Subcutaneous abdominal adipose tissue (tissue), 5 donors: ENCODE data around the gene SLC1A2.

Experiments used
- H3K27ac ChIP-seq: one replicate; pipeline ENCODE4 v1.7.0; 2013; ENCODE audit warnings: low read depth, mild to moderate bottlenecking, inconsistent platforms, low read length, moderate library complexity
- H3K27me3 ChIP-seq, 5 donors: one replicate each; pipeline ENCODE4 v1.7.0; 2013; ENCODE audit warnings: low read length in 5 of 5, inconsistent platforms in 1 of 5; ENCODE audit not compliant: control insufficient read depth in 5 of 5, insufficient read depth in 4 of 5
- H3K36me3 ChIP-seq, 5 donors: one replicate each; pipeline ENCODE4 v1.7.0; 2013; ENCODE audit warnings: low read length in 5 of 5; ENCODE audit not compliant: control insufficient read depth in 5 of 5, insufficient read depth in 5 of 5
- H3K4me1 ChIP-seq, 5 donors: one replicate each; pipeline ENCODE4 v1.7.0; 2013; ENCODE audit warnings: low read length in 5 of 5, mild to moderate bottlenecking in 3 of 5, moderate library complexity in 1 of 5; ENCODE audit not compliant: control insufficient read depth in 5 of 5, insufficient read depth in 5 of 5
- H3K4me3 ChIP-seq, 5 donors: one replicate each; pipeline ENCODE4 v1.7.0; 2013; ENCODE audit warnings: low read length in 5 of 5, low read depth in 1 of 5
- H3K9ac ChIP-seq, 5 donors: one replicate each; pipeline ENCODE4 v1.7.0; 2013; ENCODE audit warnings: low read length in 5 of 5, mild to moderate bottlenecking in 4 of 5, moderate library complexity in 3 of 5
- H3K9me3 ChIP-seq, 5 donors: one replicate each; pipeline ENCODE4 v1.7.0; 2013; ENCODE audit warnings: low read length in 5 of 5; ENCODE audit not compliant: control insufficient read depth in 5 of 5
- donor health status: healthy.
- donor health status: healthy.
- donor health status: healthy.
- donor health status: healthy.
- donor health status: healthy.

Gene SLC1A2

GRCh38 chr11:35318977-35319925 lies 100.1 kb downstream of the SLC1A2 start:
- Histone ChIP-seq H3K27me3 (no peaks in the 10 kb centered on the region), H3K4me1 (peaks cover 0 to 35% (median 9%) of the 10 kb centered on the region in 5 donors), H3K9me3 (no peaks in the 10 kb centered on the region), H3K4me3 (no peak overlapping the region), H3K9ac (no peak overlapping the region), H3K36me3 (no peaks in the 10 kb centered on the region), H3K27ac (no peak overlapping the region)

DNA sequence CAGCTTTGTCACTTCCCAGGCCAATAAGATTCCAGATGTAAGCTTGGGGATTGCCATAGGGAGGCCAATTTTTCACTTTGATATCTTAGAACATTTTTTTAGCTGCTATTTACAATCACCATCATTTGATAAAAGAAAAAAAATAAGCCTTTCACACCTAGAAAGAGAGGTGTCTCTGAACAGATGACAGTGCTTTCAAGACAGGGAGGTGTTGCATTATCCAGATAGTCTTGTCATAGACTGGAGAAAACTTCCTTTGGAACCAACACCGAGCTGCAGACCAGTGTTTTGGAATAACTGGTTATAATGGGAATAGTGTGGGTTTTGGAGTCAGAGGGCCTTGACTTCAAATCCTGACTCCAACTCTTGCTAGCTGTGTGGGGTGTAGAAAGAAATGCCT lies 101.0 kb downstream of the SLC1A2 start:
- peaks cover 0 to 34% (median 13%) of the 10 kb centered on the region in 5 donors for H3K4me1 ChIP-seq
- no peak overlapping the region for H3K9ac ChIP-seq
- H3K27me3 ChIP-seq: no peaks in the 10 kb centered on the region
- no peaks in the 10 kb centered on the region for H3K9me3 ChIP-seq
- H3K4me3 ChIP-seq: no peak overlapping the region
- H3K36me3 ChIP-seq: no peaks in the 10 kb centered on the region
- H3K27ac ChIP-seq: no peak overlapping the region

DNA sequence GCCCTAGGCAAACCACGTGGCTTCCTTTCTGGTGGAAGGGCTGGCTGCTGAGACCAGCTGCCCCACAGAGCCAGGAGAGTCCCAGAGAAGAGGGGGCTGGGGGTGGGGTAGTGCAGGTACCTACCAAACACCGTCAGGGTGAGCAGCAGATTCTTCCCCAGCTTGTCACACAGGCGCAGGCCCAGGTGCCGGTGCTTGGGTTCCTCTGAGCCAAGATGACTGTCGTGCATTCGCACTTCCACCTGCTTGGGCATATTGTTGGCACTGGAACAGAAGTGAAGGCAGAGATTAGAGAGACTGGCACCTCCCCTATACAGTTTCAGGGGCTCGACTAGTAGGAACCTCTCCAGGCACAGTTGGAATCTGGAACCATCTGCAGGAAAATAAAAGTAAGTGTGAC lies 102.1 kb downstream of the SLC1A2 start:
- Histone ChIP-seq H3K4me3 (no peak overlapping the region), H3K27me3 (no peaks in the 10 kb centered on the region), H3K27ac (no peak overlapping the region), H3K9me3 (no peaks in the 10 kb centered on the region), H3K36me3 (no peaks in the 10 kb centered on the region), H3K9ac (no peak overlapping the region), H3K4me1 (peaks cover 0 to 23% (median 4%) of the 10 kb centered on the region in 5 donors)

GRCh38 chr11:35316161-35316560 lies 103.2 kb downstream of the SLC1A2 start:
- no peak overlapping the region for H3K9ac ChIP-seq
- no peak overlapping the region for H3K4me3 ChIP-seq
- H3K36me3 ChIP-seq: no peaks in the 10 kb centered on the region
- H3K9me3 ChIP-seq: no peaks in the 10 kb centered on the region
- no peak overlapping the region for H3K27ac ChIP-seq
- peaks cover 0 to 14% (median 4%) of the 10 kb centered on the region in 5 donors for H3K4me1 ChIP-seq
- H3K27me3 ChIP-seq: no peaks in the 10 kb centered on the region

GRCh38 chr11:35313760-35314153 lies 105.6 kb downstream of the SLC1A2 start:
- H3K27ac ChIP-seq: no peak overlapping the region
- no peaks in the 10 kb centered on the region for H3K9me3 ChIP-seq

DNA sequence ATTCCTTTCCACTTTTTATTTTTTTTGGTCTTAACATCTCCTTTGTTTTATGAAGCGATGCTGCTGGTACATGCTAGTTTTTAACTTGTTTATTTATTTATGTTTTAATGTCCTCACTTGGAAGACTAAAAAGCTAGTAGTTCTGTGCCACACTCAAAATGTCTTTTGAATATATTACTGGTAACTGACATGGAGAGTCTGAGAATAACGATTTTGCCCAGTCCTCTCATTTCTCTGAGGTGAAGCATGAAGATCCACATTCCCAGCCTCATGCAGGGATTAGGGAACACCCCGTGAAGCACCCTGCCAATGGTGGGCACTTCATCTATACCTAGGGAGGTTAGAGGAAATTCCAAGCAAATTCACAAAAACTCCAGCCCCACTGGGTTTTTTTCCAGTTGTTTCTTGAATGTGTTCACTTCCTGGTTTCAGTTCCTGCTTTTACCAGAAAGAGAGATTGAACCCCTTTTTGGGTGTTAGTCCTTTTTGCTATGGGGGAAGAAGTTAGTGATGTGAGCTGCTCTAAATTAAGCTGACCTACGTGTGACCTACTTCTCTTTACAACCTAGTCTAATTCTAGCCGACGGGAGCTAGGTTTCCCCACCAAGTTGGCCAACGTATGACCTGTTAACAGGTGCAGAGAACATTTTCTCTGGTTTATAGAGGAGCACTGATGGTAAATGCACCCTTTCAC lies 106.1 kb downstream of the SLC1A2 start:
- H3K4me3 ChIP-seq: no peak overlapping the region
- H3K4me1 ChIP-seq: peaks cover 0 to 4% (median 0%) of the 10 kb centered on the region in 5 donors
- H3K9me3 ChIP-seq: no peaks in the 10 kb centered on the region
- H3K9ac ChIP-seq: no peak overlapping the region
- no peaks in the 10 kb centered on the region for H3K27me3 ChIP-seq
- no peak overlapping the region for H3K27ac ChIP-seq
- H3K36me3 ChIP-seq: no peaks in the 10 kb centered on the region

More at GRCh38 chr11:35313760-35314153, 105.6 kb downstream of the SLC1A2 start:
- no peaks in the 10 kb centered on the region for H3K36me3 ChIP-seq
- H3K9ac ChIP-seq: no peak overlapping the region
- H3K27me3 ChIP-seq: no peaks in the 10 kb centered on the region
- H3K4me3 ChIP-seq: no peak overlapping the region
- H3K4me1 ChIP-seq: peaks cover 0 to 4% (median 2%) of the 10 kb centered on the region in 5 donors

DNA sequence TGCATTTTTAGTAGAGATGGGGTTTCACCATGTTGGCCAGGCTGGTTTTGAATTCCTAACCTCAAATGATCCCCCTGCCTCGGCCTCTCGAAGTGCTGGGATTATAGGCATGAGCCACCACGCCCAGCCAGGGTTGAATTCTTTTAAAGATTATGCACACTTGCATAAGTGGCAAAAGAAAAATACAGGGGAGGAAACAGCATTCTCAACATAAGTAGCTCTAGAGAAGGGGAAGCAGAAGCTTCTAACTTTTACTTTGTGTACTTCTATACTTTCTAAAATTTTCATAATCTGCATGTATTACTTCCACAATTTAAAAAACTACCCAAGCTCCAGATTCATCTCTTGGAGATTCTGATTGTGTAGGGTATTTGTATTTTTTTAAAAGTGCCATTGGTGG lies 108.0 kb downstream of the SLC1A2 start:
- Histone ChIP-seq H3K4me3 (no peak overlapping the region), H3K9ac (no peak overlapping the region), H3K27ac (no peak overlapping the region), H3K4me1 (peaks cover 0 to 4% (median 0%) of the 10 kb centered on the region in 5 donors), H3K36me3 (no peaks in the 10 kb centered on the region), H3K9me3 (no peaks in the 10 kb centered on the region), H3K27me3 (no peaks in the 10 kb centered on the region)

- Histone ChIP-seq H3K4me1 (peaks cover 0 to 22% (median 6%) of the 10 kb centered on the region in 5 donors), H3K36me3 (no peaks in the 10 kb centered on the region), H3K4me3 (no peak overlapping the region), H3K27ac (no peak overlapping the region), H3K27me3 (no peaks in the 10 kb centered on the region), H3K9me3 (no peaks in the 10 kb centered on the region), H3K9ac (no peak overlapping the region)
Measured at GRCh38 chr11:35308157-35308556, 111.2 kb downstream of the SLC1A2 start.

DNA sequence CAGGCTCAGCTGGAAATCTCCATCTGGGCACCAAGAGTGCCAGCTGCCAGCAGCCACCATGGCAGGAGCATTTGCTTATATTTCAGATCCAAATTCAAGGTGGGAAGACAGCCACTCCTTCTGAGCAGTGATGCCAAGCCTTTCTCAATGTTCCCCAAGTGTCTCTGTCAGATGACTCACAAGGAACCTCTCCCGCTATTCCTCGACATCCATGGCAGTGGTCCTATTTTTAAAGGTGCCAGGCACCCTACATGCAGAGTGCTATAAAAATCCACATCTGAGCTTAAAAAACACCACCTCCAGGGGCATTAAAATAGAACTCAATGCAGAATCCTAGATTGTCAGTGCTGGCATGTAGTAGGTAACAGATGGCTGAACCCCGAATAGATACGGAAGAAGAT lies 112.1 kb downstream of the SLC1A2 start:
- Histone ChIP-seq H3K27ac (no peak overlapping the region), H3K9ac (no peak overlapping the region), H3K9me3 (no peaks in the 10 kb centered on the region), H3K36me3 (no peaks in the 10 kb centered on the region), H3K27me3 (no peaks in the 10 kb centered on the region), H3K4me3 (no peak overlapping the region), H3K4me1 (peaks cover 2 to 31% (median 15%) of the 10 kb centered on the region in 5 donors)
